Trophoblast cell (in vitro differentiated cells and primary cell): ENCODE results near the gene AGA.

ENCODE experiments used
- DNase-seq, 2 donors: peaks; one replicate each; pipeline ENCODE4 v3.0.0-alpha.2; 2016
- H2AFZ ChIP-seq: 2 replicates; pipeline ENCODE4 v1.6.1; 2013; ENCODE audit warnings: low read length, moderate library complexity, mild to moderate bottlenecking; ENCODE audit not compliant: insufficient read depth, poor library complexity
- H2AK5ac ChIP-seq: 2 replicates; pipeline ENCODE4 v1.6.1; 2013; ENCODE audit warnings: mild to moderate bottlenecking, low read length
- H2BK120ac ChIP-seq: 2 replicates; pipeline ENCODE4 v1.6.1; 2013; ENCODE audit warnings: low read length, mild to moderate bottlenecking, moderate library complexity; ENCODE audit not compliant: insufficient read depth, poor library complexity
- H2BK12ac ChIP-seq: 2 replicates; pipeline ENCODE4 v1.6.1; 2013; ENCODE audit warnings: mild to moderate bottlenecking, low read length, moderate library complexity
- H2BK5ac ChIP-seq: 2 replicates; pipeline ENCODE4 v1.6.1; 2013; ENCODE audit warnings: low read length, low read depth, moderate library complexity, mild to moderate bottlenecking; ENCODE audit not compliant: poor library complexity
- H3K14ac ChIP-seq: 2 replicates; pipeline ENCODE4 v1.6.1; 2013; ENCODE audit warnings: mild to moderate bottlenecking, low read length
- H3K18ac ChIP-seq: 2 replicates; pipeline ENCODE4 v1.6.1; 2013; ENCODE audit warnings: mild to moderate bottlenecking, low read length
- H3K23ac ChIP-seq: 2 replicates; pipeline ENCODE4 v1.6.1; 2013; ENCODE audit warnings: low read length
- H3K27ac ChIP-seq: 2 replicates; pipeline ENCODE4 v1.5.1; 2013; ENCODE audit warnings: low read depth, mild to moderate bottlenecking, inconsistent platforms, low read length, moderate library complexity
- H3K27me3 ChIP-seq: 2 replicates; pipeline ENCODE4 v1.6.1; 2013; ENCODE audit warnings: inconsistent platforms, mild to moderate bottlenecking, low read length, moderate library complexity; ENCODE audit not compliant: insufficient read depth
- H3K36me3 ChIP-seq, 2 experiments: 1 replicate in 1 of 2; 2 replicates in 1 of 2; pipeline ENCODE4 v1.6.1; 2013; ENCODE audit warnings: low read length in 2 of 2, mild to moderate bottlenecking in 2 of 2, moderate library complexity in 1 of 2; ENCODE audit not compliant: insufficient read depth in 2 of 2, control insufficient read depth in 1 of 2
- H3K4ac ChIP-seq: 2 replicates; pipeline ENCODE4 v1.6.1; 2013; ENCODE audit warnings: low read depth, mild to moderate bottlenecking, low read length, moderate library complexity
- H3K4me1 ChIP-seq, 2 experiments: 1 replicate in 1 of 2; 2 replicates in 1 of 2; pipeline ENCODE4 v1.6.1; 2013; ENCODE audit warnings: low read length in 2 of 2, mild to moderate bottlenecking in 2 of 2, moderate library complexity in 1 of 2; ENCODE audit not compliant: insufficient read depth in 2 of 2, control insufficient read depth in 1 of 2
- H3K4me2 ChIP-seq: 2 replicates; pipeline ENCODE4 v1.6.1; 2013; ENCODE audit warnings: inconsistent platforms, mild to moderate bottlenecking, low read length, moderate library complexity
- H3K4me3 ChIP-seq: 2 replicates; pipeline ENCODE4 v1.5.1; 2013; ENCODE audit warnings: mild to moderate bottlenecking, low read depth, low read length, inconsistent platforms
- H3K79me1 ChIP-seq: one replicate; pipeline ENCODE4 v1.6.1; 2013; ENCODE audit warnings: low read length
- H3K79me2 ChIP-seq: 2 replicates; pipeline ENCODE4 v1.6.1; 2013; ENCODE audit warnings: low read length, mild to moderate bottlenecking; ENCODE audit not compliant: control insufficient read depth, insufficient read depth, poor library complexity
- H3K9ac ChIP-seq: 2 replicates; pipeline ENCODE4 v1.6.1; 2013; ENCODE audit warnings: mild to moderate bottlenecking, low read length
- H3K9me3 ChIP-seq: 2 replicates; pipeline ENCODE4 v1.6.1; 2013; ENCODE audit warnings: low read depth, mild to moderate bottlenecking, control low read depth, inconsistent platforms, low read length; ENCODE audit not compliant: insufficient read depth
- H4K12ac ChIP-seq: 2 replicates; pipeline ENCODE4 v1.6.1; 2013; ENCODE audit warnings: low read depth, mild to moderate bottlenecking, low read length, moderate library complexity
- H4K8ac ChIP-seq: 2 replicates; pipeline ENCODE4 v1.6.1; 2013; ENCODE audit warnings: low read depth, mild to moderate bottlenecking, low read length, moderate library complexity
- H4K91ac ChIP-seq: one replicate; pipeline ENCODE4 v1.6.1; 2013; ENCODE audit warnings: low read depth, mild to moderate bottlenecking, low read length, moderate library complexity
- WGBS: extraction: QIAGEN DNeasy Blood & Tissue Kit; methylation state at CpG from one replicate; pipeline ENCODE4 v1.1.7; 2013; ENCODE audit warnings: missing lambda C conversion rate; ENCODE audit not compliant: insufficient read length, insufficient coverage; ENCODE audit errors: extremely low coverage; 5-methylcytosine and 5-hydroxymethylcytosine counted together

The AGA gene

GRCh38 chr4:177404986-177405385 is 37.3 kb downstream of the AGA start:
- Histone ChIP-seq H3K4me1 (peaks cover 0 to 2% of the 10 kb centered on the region in 2 experiments), H3K23ac (no peak overlapping the region), H3K4me3 (no peak overlapping the region), H3K79me1 (no peaks in the 10 kb centered on the region), H3K27me3 (no peaks in the 10 kb centered on the region), H2AK5ac (no peak overlapping the region), H4K8ac (no peak overlapping the region), H4K12ac (no peak overlapping the region), H2BK12ac (no peak overlapping the region), H3K4me2 (no peak overlapping the region), H3K36me3 (no peaks in the 10 kb centered on the region), H3K27ac (no peak overlapping the region), H3K14ac (no peak overlapping the region), H2AFZ (no peak overlapping the region), H3K9ac (no peak overlapping the region), H3K9me3 (no peaks in the 10 kb centered on the region), H2BK5ac (no peak overlapping the region), H3K4ac (no peak overlapping the region), H3K79me2 (no peaks in the 10 kb centered on the region), H2BK120ac (no peak overlapping the region), H4K91ac (no peak overlapping the region), H3K18ac (no peak overlapping the region)
- no CpG with 5 or more reads among the region's 4 CpGs for WGBS
- no peak for DNase-seq

- Histone ChIP-seq H2BK120ac (no peak overlapping the region), H3K9ac (no peak overlapping the region), H3K79me2 (no peaks in the 10 kb centered on the region), H3K36me3 (no peaks in the 10 kb centered on the region), H3K79me1 (no peaks in the 10 kb centered on the region), H3K23ac (no peak overlapping the region), H3K14ac (no peak overlapping the region), H3K9me3 (no peaks in the 10 kb centered on the region), H3K4me3 (no peak overlapping the region), H3K27ac (no peak overlapping the region), H3K4me2 (no peak overlapping the region), H3K27me3 (no peaks in the 10 kb centered on the region), H2BK12ac (no peak overlapping the region), H2BK5ac (no peak overlapping the region), H4K8ac (no peak overlapping the region), H2AK5ac (no peak overlapping the region), H2AFZ (no peak overlapping the region), H3K18ac (no peak overlapping the region), H3K4me1 (peaks cover 0 to 2% of the 10 kb centered on the region in 2 experiments), H4K91ac (no peak overlapping the region), H3K4ac (no peak overlapping the region), H4K12ac (no peak overlapping the region)
- DNase-seq = no peak
- WGBS = no CpG with 5 or more reads among the region's 3 CpGs
Measured at GRCh38 chr4:177404342-177404741, 37.9 kb downstream of the AGA start.

DNA sequence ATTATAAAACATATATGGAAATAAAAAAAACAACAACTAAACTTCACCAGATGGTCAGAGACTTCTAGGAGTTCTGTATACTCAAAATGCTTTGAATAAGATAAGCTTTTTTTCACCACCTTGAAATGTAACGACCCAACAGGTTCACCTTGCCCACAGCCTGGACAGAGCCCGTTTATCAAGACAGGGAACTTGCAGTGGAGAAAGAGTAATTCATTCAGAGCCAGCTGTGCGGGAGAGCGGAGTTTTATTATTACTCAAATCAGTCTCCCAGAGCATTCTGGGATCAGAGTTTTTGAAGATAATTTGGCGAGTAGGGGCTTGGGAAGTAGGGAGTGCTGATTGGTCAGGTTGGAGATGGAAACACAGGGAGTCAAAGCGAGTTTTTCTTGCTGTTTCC is 38.5 kb downstream of the AGA start:
- Histone ChIP-seq H2BK5ac (no peak overlapping the region), H2BK120ac (no peak overlapping the region), H2BK12ac (no peak overlapping the region), H3K9ac (no peak overlapping the region), H3K4me2 (no peak overlapping the region), H3K4me1 (peaks cover 0 to 2% of the 10 kb centered on the region in 2 experiments), H4K12ac (no peak overlapping the region), H3K79me2 (no peaks in the 10 kb centered on the region), H4K8ac (no peak overlapping the region), H3K4me3 (no peak overlapping the region), H4K91ac (no peak overlapping the region), H2AK5ac (no peak overlapping the region), H3K9me3 (no peaks in the 10 kb centered on the region), H3K27ac (no peak overlapping the region), H3K18ac (no peak overlapping the region), H3K4ac (no peak overlapping the region), H3K14ac (no peak overlapping the region), H3K79me1 (no peaks in the 10 kb centered on the region), H3K23ac (no peak overlapping the region), H3K27me3 (no peaks in the 10 kb centered on the region), H2AFZ (no peak overlapping the region), H3K36me3 (no peaks in the 10 kb centered on the region)
- no peak for DNase-seq
- no CpG with 5 or more reads among the region's 6 CpGs for WGBS

- no peak overlapping the region for H3K9ac ChIP-seq
- H4K12ac ChIP-seq = no peak overlapping the region
- H3K4me1 ChIP-seq = peaks cover 0 to 2% of the 10 kb centered on the region in 2 experiments
- H2BK12ac ChIP-seq = no peak overlapping the region
- H4K91ac ChIP-seq = no peak overlapping the region
- H4K8ac ChIP-seq = no peak overlapping the region
- no peaks in the 10 kb centered on the region for H3K9me3 ChIP-seq
- H3K4ac ChIP-seq = no peak overlapping the region
- no peak overlapping the region for H3K14ac ChIP-seq
- no peak overlapping the region for H3K27ac ChIP-seq
- no peak overlapping the region for H2BK120ac ChIP-seq
- no peak overlapping the region for H3K4me3 ChIP-seq
- H3K27me3 ChIP-seq = no peaks in the 10 kb centered on the region
- no peak overlapping the region for H3K23ac ChIP-seq
- H3K18ac ChIP-seq = no peak overlapping the region
- H2AK5ac ChIP-seq = no peak overlapping the region
- no peaks in the 10 kb centered on the region for H3K79me2 ChIP-seq
- no peaks in the 10 kb centered on the region for H3K79me1 ChIP-seq
- no peak overlapping the region for H3K4me2 ChIP-seq
- no peak overlapping the region for H2BK5ac ChIP-seq
- no peak overlapping the region for H2AFZ ChIP-seq
- WGBS = no CpG with 5 or more reads among the region's 5 CpGs
- H3K36me3 ChIP-seq = no peaks in the 10 kb centered on the region
- DNase-seq = no peak
Measured at GRCh38 chr4:177401658-177402273, 40.5 kb downstream of the AGA start.
